Measurements from ENCODE around the gene BEND6.

BEND6 gene

GRCh38 chr6:56958481-56958880, 3.6 kb downstream of the BEND6 start:
- WGBS, 2 experiments (ENCODE audit: insufficient coverage in 2 of 2), result 98 to 100% methylated on average over 3 of the region's 3 CpGs
- Histone ChIP-seq H3K4me1 (ENCODE audit: control insufficient read depth, insufficient read depth, low read length, poor library complexity, severe bottlenecking) (peaks cover 4% of the 10 kb centered on the region), H3K27ac (ENCODE audit: low read depth, low read length, severe bottlenecking) (no peak overlapping the region), H3K4me3 (ENCODE audit: extremely low read depth, insufficient read depth, low read length, poor library complexity, severe bottlenecking) (no peak overlapping the region), H3K9me3 (ENCODE audit: control insufficient read depth, low read length) (no peaks in the 10 kb centered on the region), H3K36me3 (ENCODE audit: control insufficient read depth, insufficient read depth, low read length) (no peaks in the 10 kb centered on the region)

GRCh38 chr6:56959094-56959493, 4.2 kb downstream of the BEND6 start:
- Histone ChIP-seq H3K4me1 (ENCODE audit: control insufficient read depth, insufficient read depth, low read length, poor library complexity, severe bottlenecking) (peaks cover 4% of the 10 kb centered on the region), H3K4me3 (ENCODE audit: extremely low read depth, insufficient read depth, low read length, poor library complexity, severe bottlenecking) (no peak overlapping the region), H3K9me3 (ENCODE audit: control insufficient read depth, low read length) (no peaks in the 10 kb centered on the region), H3K36me3 (ENCODE audit: control insufficient read depth, insufficient read depth, low read length) (no peaks in the 10 kb centered on the region), H3K27ac (ENCODE audit: low read depth, low read length, severe bottlenecking) (no peak overlapping the region)

DNA sequence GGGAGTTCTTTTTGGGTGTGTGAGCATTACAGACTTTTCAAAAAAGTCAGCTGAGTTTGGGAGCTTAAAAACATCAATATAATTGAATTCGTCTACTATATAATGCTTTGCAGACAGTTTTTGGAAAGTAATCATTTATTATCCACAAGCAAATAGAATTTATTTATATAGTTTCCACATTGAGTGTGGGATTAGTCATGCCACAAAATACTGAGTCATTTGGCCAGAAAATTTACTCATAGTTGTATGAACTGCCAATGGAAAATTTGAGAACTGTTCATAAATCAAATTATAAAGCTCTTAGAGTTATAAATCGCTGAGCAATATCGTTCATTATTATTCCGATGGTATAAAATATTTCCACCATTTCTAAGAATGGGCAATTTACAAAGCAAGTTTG, 5.0 kb downstream of the BEND6 start:
- Histone ChIP-seq H3K36me3 (ENCODE audit: control insufficient read depth, insufficient read depth, low read length) (no peaks in the 10 kb centered on the region), H3K4me3 (ENCODE audit: extremely low read depth, insufficient read depth, low read length, poor library complexity, severe bottlenecking) (no peak overlapping the region), H3K9me3 (ENCODE audit: control insufficient read depth, low read length) (no peaks in the 10 kb centered on the region), H3K27ac (ENCODE audit: low read depth, low read length, severe bottlenecking) (no peak overlapping the region), H3K4me1 (ENCODE audit: control insufficient read depth, insufficient read depth, low read length, poor library complexity, severe bottlenecking) (peaks cover 4% of the 10 kb centered on the region)
- 100% methylated on average over 1 of the region's 4 CpGs; no CpG with 5 or more reads in 1 of the 2 experiments for WGBS, 2 experiments (ENCODE audit: insufficient coverage in 2 of 2)

DNA sequence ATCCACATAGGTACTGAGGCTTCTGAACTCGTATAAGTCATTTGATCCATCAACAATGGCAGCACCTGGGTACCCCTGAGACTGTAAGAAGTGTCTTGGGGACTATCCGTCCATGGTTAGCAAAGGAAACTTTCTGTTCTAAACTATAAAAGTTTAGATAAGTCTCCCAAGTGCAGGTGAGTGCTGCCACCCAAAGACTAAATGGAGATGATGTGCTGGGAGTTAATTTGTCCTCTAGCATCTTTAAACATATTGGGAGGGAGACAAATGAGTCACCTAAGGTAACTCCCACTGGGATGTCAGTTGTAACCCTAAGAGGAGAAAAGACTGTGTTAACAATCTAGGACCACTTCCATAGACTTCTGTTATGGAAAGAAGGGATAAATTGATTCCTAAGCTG, 6.2 kb downstream of the BEND6 start:
- 100% methylated on average over 2 of the region's 2 CpGs; no CpG with 5 or more reads in 1 of the 2 experiments for WGBS, 2 experiments (ENCODE audit: insufficient coverage in 2 of 2)
- Histone ChIP-seq H3K4me3 (ENCODE audit: extremely low read depth, insufficient read depth, low read length, poor library complexity, severe bottlenecking) (no peak overlapping the region), H3K4me1 (ENCODE audit: control insufficient read depth, insufficient read depth, low read length, poor library complexity, severe bottlenecking) (peaks cover 4% of the 10 kb centered on the region), H3K36me3 (ENCODE audit: control insufficient read depth, insufficient read depth, low read length) (no peaks in the 10 kb centered on the region), H3K9me3 (ENCODE audit: control insufficient read depth, low read length) (no peaks in the 10 kb centered on the region), H3K27ac (ENCODE audit: low read depth, low read length, severe bottlenecking) (no peak overlapping the region)

- H3K9me3 ChIP-seq (ENCODE audit: control insufficient read depth, low read length), result no peaks in the 10 kb centered on the region
- H3K27ac ChIP-seq (ENCODE audit: low read depth, low read length, severe bottlenecking), result no peak overlapping the region
- no peak overlapping the region for H3K4me3 ChIP-seq (ENCODE audit: extremely low read depth, insufficient read depth, low read length, poor library complexity, severe bottlenecking)
- 100% methylated on average over 2 of the region's 2 CpGs for WGBS, 2 experiments (ENCODE audit: insufficient coverage in 2 of 2)
- H3K36me3 ChIP-seq (ENCODE audit: control insufficient read depth, insufficient read depth, low read length), result no peaks in the 10 kb centered on the region
- no peaks in the 10 kb centered on the region for H3K4me1 ChIP-seq (ENCODE audit: control insufficient read depth, insufficient read depth, low read length, poor library complexity, severe bottlenecking)
Observed at GRCh38 chr6:56962441-56962840, 7.5 kb downstream of the BEND6 start.

GRCh38 chr6:56963043-56963442, 8.1 kb downstream of the BEND6 start:
- no peaks in the 10 kb centered on the region for H3K9me3 ChIP-seq (ENCODE audit: control insufficient read depth, low read length)
- no peak overlapping the region for H3K27ac ChIP-seq (ENCODE audit: low read depth, low read length, severe bottlenecking)
- H3K4me3 ChIP-seq (ENCODE audit: extremely low read depth, insufficient read depth, low read length, poor library complexity, severe bottlenecking), result no peak overlapping the region
- H3K36me3 ChIP-seq (ENCODE audit: control insufficient read depth, insufficient read depth, low read length), result no peaks in the 10 kb centered on the region
- no peaks in the 10 kb centered on the region for H3K4me1 ChIP-seq (ENCODE audit: control insufficient read depth, insufficient read depth, low read length, poor library complexity, severe bottlenecking)
- WGBS, 2 experiments (ENCODE audit: insufficient coverage in 2 of 2), result 58 to 85% methylated on average over 2 to 3 of the region's 3 CpGs

- Histone ChIP-seq H3K36me3 (ENCODE audit: control insufficient read depth, insufficient read depth, low read length) (no peaks in the 10 kb centered on the region), H3K4me3 (ENCODE audit: extremely low read depth, insufficient read depth, low read length, poor library complexity, severe bottlenecking) (no peak overlapping the region), H3K9me3 (ENCODE audit: control insufficient read depth, low read length) (no peaks in the 10 kb centered on the region), H3K4me1 (ENCODE audit: control insufficient read depth, insufficient read depth, low read length, poor library complexity, severe bottlenecking) (no peaks in the 10 kb centered on the region), H3K27ac (ENCODE audit: low read depth, low read length, severe bottlenecking) (no peak overlapping the region)
- no CpG with 5 or more reads among the region's 1 CpG for WGBS, 2 experiments (ENCODE audit: insufficient coverage in 2 of 2)
Observed at GRCh38 chr6:56963793-56964192, 8.9 kb downstream of the BEND6 start.

DNA sequence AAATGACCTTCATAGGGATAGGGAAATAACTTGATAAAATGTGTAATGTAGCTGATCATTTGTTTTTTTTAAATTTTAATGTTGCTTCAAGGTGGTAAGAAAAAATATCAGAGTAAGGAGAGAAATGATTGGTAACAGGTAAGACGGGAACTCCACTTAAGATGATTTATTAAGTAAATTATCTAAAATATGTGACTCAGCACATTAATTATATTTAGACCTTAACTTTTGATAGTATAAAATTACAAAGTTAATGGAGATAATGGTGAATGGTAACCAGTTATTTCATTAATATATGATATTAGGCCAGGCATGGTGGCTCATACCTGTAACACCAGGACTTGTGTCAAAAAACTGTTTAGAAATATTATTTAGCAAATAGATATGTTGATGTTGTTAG, 10.2 kb downstream of the BEND6 start:
- Histone ChIP-seq H3K4me1 (ENCODE audit: control insufficient read depth, insufficient read depth, low read length, poor library complexity, severe bottlenecking) (no peaks in the 10 kb centered on the region), H3K9me3 (ENCODE audit: control insufficient read depth, low read length) (no peaks in the 10 kb centered on the region), H3K4me3 (ENCODE audit: extremely low read depth, insufficient read depth, low read length, poor library complexity, severe bottlenecking) (no peak overlapping the region), H3K27ac (ENCODE audit: low read depth, low read length, severe bottlenecking) (no peak overlapping the region), H3K36me3 (ENCODE audit: control insufficient read depth, insufficient read depth, low read length) (no peaks in the 10 kb centered on the region)
- WGBS, 2 experiments (ENCODE audit: insufficient coverage in 2 of 2), result no CpG with 5 or more reads among the region's 1 CpG

DNA sequence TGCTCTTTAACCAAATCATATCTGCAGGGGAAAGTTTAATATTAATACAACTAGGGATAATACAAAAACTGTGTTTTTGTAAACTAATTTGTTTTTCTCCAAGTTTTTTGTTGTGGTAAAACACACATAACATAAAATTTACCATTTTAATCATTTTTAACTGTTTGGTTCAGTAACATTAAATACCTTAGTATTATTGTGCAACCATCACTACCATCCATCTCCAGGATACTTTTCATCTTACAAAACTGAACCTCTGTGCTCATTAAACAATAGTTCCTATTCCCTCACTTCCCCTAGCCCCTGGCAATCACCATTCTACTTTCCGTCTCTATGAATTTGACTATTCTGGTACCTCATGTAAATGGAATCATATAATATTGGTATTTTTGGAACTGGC, 15.9 kb downstream of the BEND6 start:
- H3K4me3 ChIP-seq (ENCODE audit: extremely low read depth, insufficient read depth, low read length, poor library complexity, severe bottlenecking), result no peak overlapping the region
- H3K27ac ChIP-seq (ENCODE audit: low read depth, low read length, severe bottlenecking), result no peak overlapping the region
- no peaks in the 10 kb centered on the region for H3K4me1 ChIP-seq (ENCODE audit: control insufficient read depth, insufficient read depth, low read length, poor library complexity, severe bottlenecking)
- H3K36me3 ChIP-seq (ENCODE audit: control insufficient read depth, insufficient read depth, low read length), result no peaks in the 10 kb centered on the region
- no CpG with 5 or more reads among the region's 1 CpG for WGBS, 2 experiments (ENCODE audit: insufficient coverage in 2 of 2)
- no peaks in the 10 kb centered on the region for H3K9me3 ChIP-seq (ENCODE audit: control insufficient read depth, low read length)

GRCh38 chr6:56977192-56977591, 22.3 kb downstream of the BEND6 start:
- H3K36me3 ChIP-seq (ENCODE audit: control insufficient read depth, insufficient read depth, low read length), result no peaks in the 10 kb centered on the region
- H3K27ac ChIP-seq (ENCODE audit: low read depth, low read length, severe bottlenecking), result no peak overlapping the region
- no peaks in the 10 kb centered on the region for H3K4me1 ChIP-seq (ENCODE audit: control insufficient read depth, insufficient read depth, low read length, poor library complexity, severe bottlenecking)
- no CpG with 5 or more reads among the region's 1 CpG for WGBS, 2 experiments (ENCODE audit: insufficient coverage in 2 of 2)
- peaks cover 5% of the 10 kb centered on the region for H3K9me3 ChIP-seq (ENCODE audit: control insufficient read depth, low read length)
- H3K4me3 ChIP-seq (ENCODE audit: extremely low read depth, insufficient read depth, low read length, poor library complexity, severe bottlenecking), result no peak overlapping the region

- peaks cover 5% of the 10 kb centered on the region for H3K9me3 ChIP-seq (ENCODE audit: control insufficient read depth, low read length)
- H3K4me1 ChIP-seq (ENCODE audit: control insufficient read depth, insufficient read depth, low read length, poor library complexity, severe bottlenecking), result no peaks in the 10 kb centered on the region
- no peak overlapping the region for H3K4me3 ChIP-seq (ENCODE audit: extremely low read depth, insufficient read depth, low read length, poor library complexity, severe bottlenecking)
- 86% methylated on average over 1 of the region's 1 CpG; no CpG with 5 or more reads in 1 of the 2 experiments for WGBS, 2 experiments (ENCODE audit: insufficient coverage in 2 of 2)
- no peaks in the 10 kb centered on the region for H3K36me3 ChIP-seq (ENCODE audit: control insufficient read depth, insufficient read depth, low read length)
- H3K27ac ChIP-seq (ENCODE audit: low read depth, low read length, severe bottlenecking), result no peak overlapping the region
Observed at GRCh38 chr6:56978530-56978929, 23.6 kb downstream of the BEND6 start.
